ENCODE results near the gene AMMECR1. TPM values are rescaled to one million over a fixed set of nuclear protein-coding genes. Genes with fewer than 3 reads are reported as not detected.
A peak's percentile ranks its signal among the peaks of the same experiment; 100 is the strongest.

Gene AMMECR1
- total and polyA plus RNA-seq, 2 experiments from 2014 or later, result 10.5 to 20.0 TPM

- Histone ChIP-seq H3K4me1 (ENCODE audit: low read depth) (no peaks in the 10 kb centered on the region), H3K27ac (peak overlapping the region; percentile 80)
- DNase-seq (ENCODE audit: low read depth in 1 of 2, low spot score in 1 of 2), result peak in 1 of 2 donors; percentile 51
Measured at GRCh38 chrX:110317061-110317819, 645 bp downstream of the AMMECR1 start.

DNA sequence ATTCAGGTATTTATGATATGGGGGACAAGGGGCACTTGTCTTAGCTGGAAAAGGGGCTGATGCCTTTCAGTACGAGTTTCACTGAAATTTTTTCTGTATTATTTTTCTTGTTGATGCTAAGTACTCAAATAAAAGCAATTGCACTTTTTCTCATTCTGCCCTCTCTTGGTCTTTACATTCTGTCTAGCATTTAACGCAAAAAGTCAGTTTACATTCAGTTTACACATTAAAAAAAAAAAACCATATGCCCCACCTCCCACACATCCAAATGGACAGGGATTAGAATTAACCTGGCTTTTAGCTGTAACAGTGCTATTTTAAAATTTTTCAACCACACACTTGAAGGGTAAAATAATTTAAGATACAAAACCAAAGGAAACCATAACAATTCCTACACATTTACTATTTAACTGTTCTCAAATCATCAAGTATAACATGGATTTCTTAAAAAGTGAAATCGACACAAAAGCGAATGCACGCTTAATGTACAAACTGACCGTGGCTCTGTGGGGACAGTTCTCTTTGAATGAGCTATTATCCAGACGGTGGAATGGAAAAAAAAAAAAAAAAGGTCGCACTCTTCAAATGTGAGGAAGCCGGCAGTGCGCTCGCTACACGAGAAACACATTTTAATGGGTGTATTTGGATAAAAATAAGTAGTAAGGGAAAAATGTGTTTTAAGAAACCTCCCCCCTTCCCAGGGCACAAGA lies 1.4 kb downstream of the AMMECR1 start:
- TF ChIP-seq, protein P1, sequence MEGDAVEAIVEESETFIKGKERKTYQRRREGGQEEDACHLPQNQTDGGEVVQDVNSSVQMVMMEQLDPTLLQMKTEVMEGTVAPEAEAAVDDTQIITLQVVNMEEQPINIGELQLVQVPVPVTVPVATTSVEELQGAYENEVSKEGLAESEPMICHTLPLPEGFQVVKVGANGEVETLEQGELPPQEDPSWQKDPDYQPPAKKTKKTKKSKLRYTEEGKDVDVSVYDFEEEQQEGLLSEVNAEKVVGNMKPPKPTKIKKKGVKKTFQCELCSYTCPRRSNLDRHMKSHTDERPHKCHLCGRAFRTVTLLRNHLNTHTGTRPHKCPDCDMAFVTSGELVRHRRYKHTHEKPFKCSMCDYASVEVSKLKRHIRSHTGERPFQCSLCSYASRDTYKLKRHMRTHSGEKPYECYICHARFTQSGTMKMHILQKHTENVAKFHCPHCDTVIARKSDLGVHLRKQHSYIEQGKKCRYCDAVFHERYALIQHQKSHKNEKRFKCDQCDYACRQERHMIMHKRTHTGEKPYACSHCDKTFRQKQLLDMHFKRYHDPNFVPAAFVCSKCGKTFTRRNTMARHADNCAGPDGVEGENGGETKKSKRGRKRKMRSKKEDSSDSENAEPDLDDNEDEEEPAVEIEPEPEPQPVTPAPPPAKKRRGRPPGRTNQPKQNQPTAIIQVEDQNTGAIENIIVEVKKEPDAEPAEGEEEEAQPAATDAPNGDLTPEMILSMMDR (IDR thresholded peaks at IDR 0.05; ENCODE audit: low read depth, low read length), result no peak
- Histone ChIP-seq H3K27ac (no peak overlapping the region), H3K9me3 (ENCODE audit: low read depth) (no peaks in the 10 kb centered on the region), H3K36me3 (no peaks in the 10 kb centered on the region), H3K4me1 (ENCODE audit: low read depth) (no peaks in the 10 kb centered on the region), H3K27me3 (no peaks in the 10 kb centered on the region), H3K4me3 (peak overlapping the region; percentile 81)
- peak; percentile 22 to 50 for DNase-seq (ENCODE audit: low read depth in 1 of 2, low spot score in 1 of 2)

More at GRCh38 chrX:110317061-110317819, 645 bp downstream of the AMMECR1 start:
- H3K27me3 ChIP-seq, result no peaks in the 10 kb centered on the region
- TF ChIP-seq, protein P1 (IDR thresholded peaks at IDR 0.05; ENCODE audit: low read depth, low read length), result no peak
- no peaks in the 10 kb centered on the region for H3K36me3 ChIP-seq
- no peaks in the 10 kb centered on the region for H3K9me3 ChIP-seq (ENCODE audit: low read depth)
- peak overlapping the region; percentile 81 for H3K4me3 ChIP-seq

- DNase-seq (ENCODE audit: low read depth in 1 of 2, low spot score in 1 of 2), result peak in 1 of 2 donors; percentile 19
- H3K4me1 ChIP-seq (ENCODE audit: low read depth), result peaks cover 3% of the 10 kb centered on the region
- H3K27ac ChIP-seq, result no peak overlapping the region
- H3K9me3 ChIP-seq (ENCODE audit: low read depth), result no peaks in the 10 kb centered on the region
- H3K27me3 ChIP-seq, result no peaks in the 10 kb centered on the region
- no peaks in the 10 kb centered on the region for H3K36me3 ChIP-seq
- H3K4me3 ChIP-seq, result peak overlapping the region; percentile 81
- TF ChIP-seq, protein P1 (IDR thresholded peaks at IDR 0.05; ENCODE audit: low read depth, low read length), result no peak
Measured at GRCh38 chrX:110315551-110315950, 2.3 kb downstream of the AMMECR1 start.

DNA sequence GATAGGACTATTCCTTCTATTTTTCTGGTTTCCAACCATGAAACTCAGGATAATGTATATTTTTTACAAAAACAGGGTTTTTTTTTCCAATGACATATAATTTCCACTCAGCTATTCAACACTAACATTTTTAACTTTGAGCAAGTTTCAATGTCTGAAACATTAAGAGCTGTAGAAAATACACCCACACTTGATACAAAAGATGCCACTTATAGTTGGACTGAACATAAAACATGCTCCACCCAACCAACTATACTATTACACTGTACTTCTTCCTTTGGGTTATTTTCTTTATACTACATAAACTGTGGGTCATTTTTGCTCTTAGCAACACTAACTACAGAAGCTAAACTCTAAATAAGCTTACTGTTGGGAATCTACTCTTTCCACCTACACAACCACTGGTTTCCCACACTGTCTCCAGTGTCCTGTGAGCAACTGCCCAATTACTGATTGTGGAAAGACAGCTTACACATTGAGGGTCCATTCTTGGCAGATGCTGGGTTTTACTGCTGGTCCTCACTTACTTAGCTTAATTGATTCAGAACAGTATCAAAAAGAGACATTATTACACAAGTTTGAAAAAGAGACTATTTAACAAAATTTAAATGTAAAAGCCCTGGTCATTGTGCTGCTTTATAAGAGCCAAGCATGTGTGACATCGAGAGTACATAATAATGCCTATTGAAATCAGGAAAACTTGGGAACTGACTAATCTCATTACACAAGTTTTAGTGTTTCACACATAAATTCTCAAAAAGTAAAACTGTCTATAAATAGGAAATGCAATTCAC lies 6.3 kb downstream of the AMMECR1 start:
- H3K4me1 ChIP-seq (ENCODE audit: low read depth), result peaks cover 9% of the 10 kb centered on the region
- H3K36me3 ChIP-seq, result no peaks in the 10 kb centered on the region
- H3K27ac ChIP-seq, result no peak overlapping the region
- no peaks in the 10 kb centered on the region for H3K9me3 ChIP-seq (ENCODE audit: low read depth)
- DNase-seq (ENCODE audit: low read depth in 1 of 2, low spot score in 1 of 2), result no peak
- no peaks in the 10 kb centered on the region for H3K27me3 ChIP-seq
- H3K4me3 ChIP-seq, result no peak overlapping the region
- TF ChIP-seq, protein P1 (IDR thresholded peaks at IDR 0.05; ENCODE audit: low read depth, low read length), result no peak

DNA sequence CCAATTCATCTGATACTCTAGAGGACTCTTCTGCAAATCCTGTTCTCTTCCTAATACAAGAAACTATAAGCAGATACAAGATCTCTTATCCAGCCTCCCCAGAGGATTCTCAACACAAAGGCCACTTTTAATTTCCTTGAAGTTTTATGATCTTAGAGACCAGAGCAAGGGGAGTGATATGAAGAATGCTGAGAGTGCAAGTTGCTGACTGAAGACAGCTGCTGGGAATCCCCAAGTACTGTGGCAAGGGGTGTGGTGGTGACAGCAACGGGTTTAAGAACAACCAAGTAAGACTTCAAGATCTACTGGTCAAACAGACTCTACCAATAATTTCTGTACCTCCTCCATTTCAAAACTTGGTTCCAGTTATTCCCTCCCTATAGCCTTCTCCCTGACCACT lies 7.0 kb downstream of the AMMECR1 start:
- DNase-seq (ENCODE audit: low read depth in 1 of 2, low spot score in 1 of 2), result peak in 1 of 2 donors; percentile 14
- Histone ChIP-seq H3K9me3 (ENCODE audit: low read depth) (no peaks in the 10 kb centered on the region), H3K4me1 (ENCODE audit: low read depth) (peaks cover 9% of the 10 kb centered on the region), H3K27ac (no peak overlapping the region), H3K36me3 (no peaks in the 10 kb centered on the region), H3K27me3 (no peaks in the 10 kb centered on the region), H3K4me3 (no peak overlapping the region)
- TF ChIP-seq, protein P1 (IDR thresholded peaks at IDR 0.05; ENCODE audit: low read depth, low read length), result no peak
